ENCODE measurements around the gene SPRED3.

The SPRED3 gene

GRCh38 chr19:38383184-38383583, 5.3 kb upstream of the SPRED3 start:
- Mint-ChIP-seq H3K4me1 (peaks cover 12% of the 10 kb centered on the region), H3K27ac (no peak overlapping the region), H3K4me3 (no peak overlapping the region), H3K9me3 (no peaks in the 10 kb centered on the region), H3K27me3 (peaks cover 8% of the 10 kb centered on the region), H3K36me3 (ENCODE audit: low read depth) (peaks cover 63% of the 10 kb centered on the region)
- ATAC-seq (no peak), DNase-seq (no peak)

- no peaks in the 10 kb centered on the region for H3K9me3 Mint-ChIP-seq
- peaks cover 13% of the 10 kb centered on the region for H3K4me1 Mint-ChIP-seq
- DNase-seq: no peak
- no peak for ATAC-seq
- peaks cover 59% of the 10 kb centered on the region for H3K36me3 Mint-ChIP-seq (ENCODE audit: low read depth)
- peaks cover 9% of the 10 kb centered on the region for H3K27me3 Mint-ChIP-seq
- H3K4me3 Mint-ChIP-seq: no peak overlapping the region
- H3K27ac Mint-ChIP-seq: no peak overlapping the region
Measured at GRCh38 chr19:38383743-38384142, 4.8 kb upstream of the SPRED3 start.

- peaks cover 10% of the 10 kb centered on the region for H3K27me3 Mint-ChIP-seq
- ATAC-seq (no peak), DNase-seq (no peak)
- no peaks in the 10 kb centered on the region for H3K9me3 Mint-ChIP-seq
- H3K4me3 Mint-ChIP-seq: no peak overlapping the region
- H3K36me3 Mint-ChIP-seq (ENCODE audit: low read depth): peaks cover 53% of the 10 kb centered on the region
- peaks cover 15% of the 10 kb centered on the region for H3K4me1 Mint-ChIP-seq
- H3K27ac Mint-ChIP-seq: no peak overlapping the region
Measured at GRCh38 chr19:38384209-38385027, 4.1 kb upstream of the SPRED3 start.

- H3K27ac Mint-ChIP-seq: no peak overlapping the region
- DNase-seq (no peak), ATAC-seq (no peak)
- H3K4me3 Mint-ChIP-seq: no peak overlapping the region
- H3K9me3 Mint-ChIP-seq: no peaks in the 10 kb centered on the region
- H3K4me1 Mint-ChIP-seq: peaks cover 17% of the 10 kb centered on the region
- H3K27me3 Mint-ChIP-seq: peaks cover 15% of the 10 kb centered on the region
- peaks cover 48% of the 10 kb centered on the region for H3K36me3 Mint-ChIP-seq (ENCODE audit: low read depth)
Measured at GRCh38 chr19:38385057-38385803, 3.3 kb upstream of the SPRED3 start.

- Mint-ChIP-seq H3K27ac (no peak overlapping the region), H3K4me3 (no peak overlapping the region), H3K9me3 (no peaks in the 10 kb centered on the region), H3K27me3 (peaks cover 17% of the 10 kb centered on the region), H3K4me1 (peaks cover 17% of the 10 kb centered on the region), H3K36me3 (ENCODE audit: low read depth) (peaks cover 45% of the 10 kb centered on the region)
- DNase-seq (no peak), ATAC-seq (no peak)
Measured at GRCh38 chr19:38385804-38386257, 2.7 kb upstream of the SPRED3 start.

- no peak overlapping the region for H3K27ac Mint-ChIP-seq
- ATAC-seq (no peak), DNase-seq (no peak)
- no peaks in the 10 kb centered on the region for H3K9me3 Mint-ChIP-seq
- no peak overlapping the region for H3K4me3 Mint-ChIP-seq
- H3K27me3 Mint-ChIP-seq: peaks cover 23% of the 10 kb centered on the region
- H3K4me1 Mint-ChIP-seq: peaks cover 17% of the 10 kb centered on the region
- H3K36me3 Mint-ChIP-seq (ENCODE audit: low read depth): peaks cover 40% of the 10 kb centered on the region
Measured at GRCh38 chr19:38386300-38386970, 2.1 kb upstream of the SPRED3 start.

- Mint-ChIP-seq H3K9me3 (no peaks in the 10 kb centered on the region), H3K4me3 (peak overlapping the region; percentile 62), H3K4me1 (peaks cover 17% of the 10 kb centered on the region), H3K36me3 (ENCODE audit: low read depth) (peaks cover 34% of the 10 kb centered on the region), H3K27ac (peak overlapping the region; percentile 67), H3K27me3 (peaks cover 26% of the 10 kb centered on the region)
- DNase-seq (no peak), ATAC-seq (no peak)
Measured at GRCh38 chr19:38386971-38387549, 1.4 kb upstream of the SPRED3 start.

GRCh38 chr19:38387550-38388348, 748 bp upstream of the SPRED3 start, which contains the start of gene GGN:
Gene GGN (minus strand): TSS chr19:38388034. CDS start chr19:38387261, 773 bp downstream.
- Mint-ChIP-seq H3K9me3 (no peaks in the 10 kb centered on the region), H3K27me3 (peaks cover 28% of the 10 kb centered on the region), H3K27ac (peak within 1 kb of the TSS; percentile 67), H3K4me3 (peak within 1 kb of the TSS; percentile 79), H3K4me1 (peaks cover 20% of the 10 kb centered on the region), H3K36me3 (ENCODE audit: low read depth) (peaks cover 28% of the 10 kb centered on the region)
- peak; percentile 62 for ATAC-seq
- DNase-seq: peak; percentile 84

- ATAC-seq (no peak), DNase-seq (no peak)
- Mint-ChIP-seq H3K9me3 (no peaks in the 10 kb centered on the region), H3K4me1 (peaks cover 25% of the 10 kb centered on the region), H3K27me3 (peaks cover 39% of the 10 kb centered on the region), H3K27ac (no peak overlapping the region), H3K36me3 (ENCODE audit: low read depth) (peaks cover 12% of the 10 kb centered on the region), H3K4me3 (peak overlapping the region; percentile 57)
Measured at GRCh38 chr19:38389101-38389925, 816 bp downstream of the SPRED3 start.

- no peak for ATAC-seq
- H3K9me3 Mint-ChIP-seq: no peaks in the 10 kb centered on the region
- H3K4me3 Mint-ChIP-seq: no peak overlapping the region
- DNase-seq: no peak
- H3K27me3 Mint-ChIP-seq: peaks cover 39% of the 10 kb centered on the region
- peaks cover 29% of the 10 kb centered on the region for H3K4me1 Mint-ChIP-seq
- no peak overlapping the region for H3K27ac Mint-ChIP-seq
- peaks cover 6% of the 10 kb centered on the region for H3K36me3 Mint-ChIP-seq (ENCODE audit: low read depth)
Measured at GRCh38 chr19:38389957-38390924, 1.7 kb downstream of the SPRED3 start.

GRCh38 chr19:38391911-38392464, 3.5 kb downstream of the SPRED3 start:
- H3K27me3 Mint-ChIP-seq: peaks cover 44% of the 10 kb centered on the region
- DNase-seq (no peak), ATAC-seq (no peak)
- H3K9me3 Mint-ChIP-seq: no peaks in the 10 kb centered on the region
- H3K27ac Mint-ChIP-seq: no peak overlapping the region
- H3K36me3 Mint-ChIP-seq (ENCODE audit: low read depth): peaks cover 6% of the 10 kb centered on the region
- H3K4me3 Mint-ChIP-seq: no peak overlapping the region
- H3K4me1 Mint-ChIP-seq: peaks cover 34% of the 10 kb centered on the region

- no peaks in the 10 kb centered on the region for H3K9me3 Mint-ChIP-seq
- no peak overlapping the region for H3K27ac Mint-ChIP-seq
- H3K36me3 Mint-ChIP-seq (ENCODE audit: low read depth): peaks cover 2% of the 10 kb centered on the region
- H3K27me3 Mint-ChIP-seq: peaks cover 40% of the 10 kb centered on the region
- DNase-seq (no peak), ATAC-seq (no peak)
- H3K4me3 Mint-ChIP-seq: no peak overlapping the region
- H3K4me1 Mint-ChIP-seq: peaks cover 28% of the 10 kb centered on the region
Measured at GRCh38 chr19:38392707-38393308, 4.3 kb downstream of the SPRED3 start.
